Keratinocyte (primary cell): Measurements from ENCODE around the gene TYSND1. TPM values are rescaled to one million over a fixed set of nuclear protein-coding genes. Genes with fewer than 3 reads are reported as not detected.

ENCODE experiments used
- DNase-seq: peaks from one replicate; pipeline ENCODE4 v3.0.0-alpha.2; 2011; ENCODE audit warnings: low read depth, missing footprints, low spot score
- FAIRE-seq: peaks from 2 replicates; lab custom pipeline; 2011; peaks lifted over from hg19 to GRCh38; lab: Jason Lieb, UNC
- H2AFZ ChIP-seq: 2 replicates; pipeline ENCODE4 v1.6.0; 2012; ENCODE audit warnings: low read length, control low read depth, inconsistent platforms; ENCODE audit not compliant: control insufficient read depth
- H3K27ac ChIP-seq: 2 replicates; pipeline ENCODE4 v1.5.1; 2011; ENCODE audit warnings: low read length; ENCODE audit not compliant: control insufficient read depth, insufficient read depth
- H3K27me3 ChIP-seq: 3 replicates; pipeline ENCODE4 v1.6.0; 2011; ENCODE audit warnings: low read length; ENCODE audit not compliant: control insufficient read depth, insufficient read depth; ENCODE audit errors: extremely low read depth
- H3K36me3 ChIP-seq, 2 experiments: 2 replicates in 1 of 2; 3 replicates in 1 of 2; pipeline ENCODE4 v1.5.1; 2011; ENCODE audit warnings: low read length in 2 of 2, mild to moderate bottlenecking in 1 of 2; ENCODE audit not compliant: control insufficient read depth in 2 of 2, insufficient read depth in 2 of 2; ENCODE audit errors: extremely low read depth in 1 of 2
- H3K4me1 ChIP-seq: 3 replicates; pipeline ENCODE4 v1.5.1; 2011; ENCODE audit warnings: low read length; ENCODE audit not compliant: control insufficient read depth, insufficient read depth; ENCODE audit errors: extremely low read depth
- H3K4me2 ChIP-seq: 3 replicates; pipeline ENCODE4 v1.6.0; 2011; ENCODE audit warnings: low read depth, low read length; ENCODE audit not compliant: control insufficient read depth, insufficient read depth; ENCODE audit errors: extremely low read depth
- H3K4me3 ChIP-seq, 3 experiments: fragments of 200-600 bp in 1 of 3; sonication (generic) in 1 of 3; 2 replicates in 2 of 3; 3 replicates in 1 of 3; pipeline ENCODE4 v1.5.1; 2011 to 2016; ENCODE audit warnings: low read length in 3 of 3, mild to moderate bottlenecking in 3 of 3, control low read depth in 2 of 3, inconsistent platforms in 1 of 3, low read depth in 1 of 3, mixed read lengths in 1 of 3, mixed run types in 1 of 3, moderate library complexity in 1 of 3; ENCODE audit not compliant: control insufficient read depth in 2 of 3, insufficient read depth in 2 of 3; ENCODE audit errors: extremely low read depth in 1 of 3
- H3K79me2 ChIP-seq: 2 replicates; pipeline ENCODE4 v1.6.0; 2012; ENCODE audit warnings: low read length; ENCODE audit not compliant: control insufficient read depth, insufficient read depth
- H3K9ac ChIP-seq: 3 replicates; pipeline ENCODE4 v1.6.0; 2011; ENCODE audit warnings: low read length; ENCODE audit not compliant: control insufficient read depth, insufficient read depth; ENCODE audit errors: extremely low read depth
- H3K9me1 ChIP-seq: 3 replicates; pipeline ENCODE4 v1.6.0; 2011; ENCODE audit warnings: low read length; ENCODE audit not compliant: control insufficient read depth, insufficient read depth; ENCODE audit errors: extremely low read depth
- H3K9me3 ChIP-seq: 2 replicates; pipeline ENCODE4 v1.5.1; 2012; ENCODE audit warnings: low read depth, low read length; ENCODE audit not compliant: control insufficient read depth
- H4K20me1 ChIP-seq: 3 replicates; pipeline ENCODE4 v1.6.0; 2011; ENCODE audit warnings: low read length; ENCODE audit not compliant: control insufficient read depth, insufficient read depth; ENCODE audit errors: extremely low read depth
- CTCF ChIP-seq, 3 experiments: IDR thresholded peaks in 1 of 3; conservative IDR thresholded peaks in 1 of 3; optimal IDR thresholded peaks in 1 of 3; 2 replicates in 2 of 3; 3 replicates in 1 of 3; pipeline versions ENCODE3 to v1.5.1; 2011; ENCODE audit warnings: low read length in 3 of 3, mild to moderate bottlenecking in 3 of 3, moderate library complexity in 2 of 3, control low read depth in 1 of 3, inconsistent platforms in 1 of 3; ENCODE audit not compliant: insufficient read depth in 2 of 3; ENCODE audit errors: extremely low read depth in 1 of 3
- EZH2 ChIP-seq: IDR thresholded peaks from one replicate; pipeline ENCODE4 v1.6.1; 2012; ENCODE audit warnings: inconsistent platforms, mild to moderate bottlenecking, low read length, moderate library complexity
- dilution Hi-C: fragments of 300-500 bp; cut with MboI; formaldehyde crosslinking; loops from one replicate; pipeline ENCODE4 v1.7.0; 2020; ENCODE audit warnings: low sequenced_read_pairs; ENCODE audit not compliant: extremely low pct_ligation_motif_present
- polyA plus RNA-seq, 5 experiments: library from polyadenylated mRNA; depleted of rRNA in 3 of 5; stranded (reverse) in 3 of 5; stranded (forward) in 1 of 5; unstranded in 1 of 5; fragments of >200 nt; gene quantifications; 1 replicate in 1 of 5; 2 replicates in 3 of 5; 3 replicates in 1 of 5; pipeline versions ENCODE4 v1.2.1 to v1.2.3, GENCODE V29; 2011 to 2012; ENCODE audit warnings: missing spikeins in 2 of 5, low read depth in 1 of 5, low replicate concordance in 1 of 5

TYSND1 gene
- polyA plus RNA-seq, 1 donor (not counting 4 experiments of a cell fraction or from before 2014, with no cell fraction given), result 9.9 TPM

DNA sequence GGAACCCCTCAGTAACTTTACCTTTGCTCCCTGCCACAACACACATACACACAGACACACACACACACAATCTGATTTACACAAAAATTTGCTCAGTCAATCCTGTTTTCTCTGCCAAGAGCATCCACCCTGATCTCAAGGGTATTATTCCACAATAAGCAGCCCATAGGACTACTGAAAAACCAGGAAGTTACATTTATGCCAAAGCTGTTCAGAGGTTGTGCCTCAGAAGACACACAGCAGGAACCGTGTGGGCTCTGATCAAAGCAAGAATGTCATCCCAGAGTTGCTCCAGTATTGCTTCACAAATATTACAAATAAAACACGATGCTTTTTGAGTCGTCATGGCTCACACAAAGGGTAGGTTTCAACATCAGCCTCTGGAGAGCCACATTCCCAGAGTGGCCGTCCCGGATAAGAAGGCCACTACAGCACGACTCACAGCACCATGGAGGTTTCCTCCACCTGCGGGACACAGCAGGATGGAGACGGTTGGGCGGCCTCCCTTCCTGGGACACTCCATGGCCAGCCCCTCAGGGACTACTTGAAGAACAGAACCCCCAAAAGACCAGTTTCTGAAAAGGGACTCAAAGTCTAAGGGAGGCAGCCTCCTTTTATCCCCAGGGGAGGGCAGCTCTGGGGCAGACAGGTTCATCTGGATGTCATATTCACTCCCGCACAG lies 15.5 kb downstream of the TYSND1 start:
- no peak overlapping the region for H3K9ac ChIP-seq
- no peak overlapping the region for H3K4me3 ChIP-seq
- dilution Hi-C loops, result no loop called here

DNA sequence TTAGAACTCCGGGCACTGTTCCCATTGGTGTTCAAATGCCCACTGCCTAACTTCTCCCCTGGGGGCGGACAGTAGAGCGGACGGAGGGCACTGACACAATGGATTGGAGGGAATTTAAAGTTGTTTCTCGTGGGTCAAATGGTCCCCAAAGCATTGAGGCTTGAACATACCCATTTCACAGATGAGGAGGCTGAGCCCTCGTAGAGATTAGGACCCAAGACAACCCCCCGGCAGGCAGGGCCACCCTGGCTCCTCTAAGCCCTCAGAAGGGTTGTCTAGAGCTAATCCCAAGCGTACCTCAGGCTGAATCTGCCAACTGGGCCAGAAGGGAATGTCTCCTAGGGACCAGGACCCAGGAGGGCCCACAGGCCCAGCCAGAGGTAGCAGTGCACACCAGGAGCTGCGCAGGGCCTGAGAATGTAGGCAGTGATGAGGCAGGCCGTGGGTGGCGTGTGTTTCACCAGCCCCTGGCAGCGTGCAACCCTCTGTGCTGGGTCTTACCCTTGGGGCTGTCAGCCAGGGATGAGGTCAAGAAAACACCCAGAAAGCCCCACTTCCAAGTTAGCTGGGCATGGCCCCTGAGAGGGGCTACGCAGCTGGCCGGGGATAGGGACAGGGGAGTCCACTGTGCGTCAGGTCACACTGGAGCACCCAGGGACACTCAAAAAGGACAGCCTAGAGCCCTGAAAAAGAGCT lies 19.7 kb downstream of the TYSND1 start:
- Histone ChIP-seq H4K20me1 (no peaks in the 10 kb centered on the region), H2AFZ (no peak overlapping the region), H3K4me3 (no peak overlapping the region), H3K9me3 (no peaks in the 10 kb centered on the region), H3K27me3 (no peaks in the 10 kb centered on the region), H3K4me2 (no peak overlapping the region), H3K9ac (no peak overlapping the region), H3K9me1 (peaks cover 2% of the 10 kb centered on the region), H3K4me1 (peaks cover 3% of the 10 kb centered on the region), H3K36me3 (no peaks in the 10 kb centered on the region), H3K79me2 (no peaks in the 10 kb centered on the region), H3K27ac (no peak overlapping the region)
- DNase-seq (no peak), FAIRE-seq (no peak)
- dilution Hi-C loops, result no loop called here
- TF ChIP-seq CTCF (optimal IDR thresholded peaks at IDR 0.05 in 1 of 3, IDR thresholded peaks at IDR 0.05 in 1 of 3, conservative IDR thresholded peaks at IDR 0.05 in 1 of 3; ENCODE audit: extremely low read depth in 1 of 3, insufficient read depth in 2 of 3, low read length in 3 of 3), result no peak
- TF ChIP-seq EZH2, result no peak

More for the DNA sequence above, 15.5 kb downstream of the TYSND1 start:
- Histone ChIP-seq H3K9me1 (no peaks in the 10 kb centered on the region), H2AFZ (no peak overlapping the region), H3K4me1 (peaks cover 15% of the 10 kb centered on the region), H4K20me1 (no peaks in the 10 kb centered on the region), H3K36me3 (no peaks in the 10 kb centered on the region), H3K27me3 (no peaks in the 10 kb centered on the region), H3K27ac (no peak overlapping the region), H3K9me3 (no peaks in the 10 kb centered on the region), H3K4me2 (peak overlapping the region; percentile 8), H3K79me2 (no peaks in the 10 kb centered on the region)
- TF ChIP-seq EZH2 (no peak), CTCF (optimal IDR thresholded peaks at IDR 0.05 in 1 of 3, IDR thresholded peaks at IDR 0.05 in 1 of 3, conservative IDR thresholded peaks at IDR 0.05 in 1 of 3; ENCODE audit: extremely low read depth in 1 of 3, insufficient read depth in 2 of 3, low read length in 3 of 3) (no peak)
- no peak for FAIRE-seq
- DNase-seq, result no peak
